Measurements from ENCODE around the gene MCCC2. TPM values are rescaled to one million over a fixed set of nuclear protein-coding genes. Genes with fewer than 3 reads are reported as not detected.

The MCCC2 gene
- total RNA-seq, 1 experiment from 2014 or later: 113 TPM

- Histone ChIP-seq H3K9me3 (no peaks in the 10 kb centered on the region), H3K36me3 (ENCODE audit: control insufficient read depth, insufficient read depth, low read length) (no peaks in the 10 kb centered on the region), H3K4me1 (peaks cover 8% of the 10 kb centered on the region), H3K27me3 (replicated peaks; ENCODE audit: control insufficient read depth, insufficient read depth, low read length) (no peaks in the 10 kb centered on the region), H3K4me3 (ENCODE audit: low read depth, low read length) (peak overlapping the region; percentile 87)
- ChIA-PET CTCF (interaction anchor here (0.8 to 2.3 kb wide), 4 partner anchors 13 to 170 kb away, joined by 3 to 15 read pairs (median 3); no protein-coding TSS in a partner anchor), POLR2A (interaction anchor here (0.6 to 1.5 kb wide), 6 partner anchors 9 to 133 kb away, joined by 3 to 9 read pairs (median 4); no protein-coding TSS in a partner anchor)
- intact Hi-C loops (cut with micrococcal nuclease; ENCODE audit: unreplicated experiment): loop anchor here (1.0 to 5.0 kb wide), 2 partner anchors 13 to 169 kb away; no protein-coding TSS in a partner anchor
- peak overlapping the region; percentile 97 for H3K4me3 Mint-ChIP-seq (ENCODE audit: unreplicated experiment)
- H3K36me3 Mint-ChIP-seq (ENCODE audit: insufficient read depth, unreplicated experiment): peaks cover 24% of the 10 kb centered on the region
- H3K27ac Mint-ChIP-seq (ENCODE audit: unreplicated experiment): peak overlapping the region; percentile 99
- BruUV-seq (replicated peaks): no TSS peak
- peaks cover 21% of the 10 kb centered on the region for H3K4me1 Mint-ChIP-seq (ENCODE audit: low read depth, unreplicated experiment)
- TF ChIP-seq CTCF (IDR thresholded peaks at IDR 0.05; ENCODE audit: insufficient read depth in 1 of 2, low read depth in 1 of 2, low read length in 1 of 2, severe bottlenecking in 1 of 2, unreplicated experiment in 1 of 2): peak in 1 of 2 experiments; percentile 1
- no peaks in the 10 kb centered on the region for H3K27me3 Mint-ChIP-seq (ENCODE audit: insufficient read depth, unreplicated experiment)
- DNase-seq: no peak
- no peaks in the 10 kb centered on the region for H3K9me3 Mint-ChIP-seq (ENCODE audit: unreplicated experiment)
These were observed 809 bp downstream of the MCCC2 start for GRCh38 chr5:71587766-71588532.

GRCh38 chr5:71588533-71588885 lies 1.4 kb downstream of the MCCC2 start:
- no peaks in the 10 kb centered on the region for H3K9me3 ChIP-seq

GRCh38 chr5:71589903-71590302 lies 2.8 kb downstream of the MCCC2 start:
- ChIA-PET CTCF (interaction anchor here (0.8 kb wide), 1 partner anchor 11 kb away, joined by 3 read pairs; no protein-coding TSS in a partner anchor), POLR2A (no interaction called here)
- TF ChIP-seq CTCF (IDR thresholded peaks at IDR 0.05; ENCODE audit: insufficient read depth in 1 of 2, low read depth in 1 of 2, low read length in 1 of 2, severe bottlenecking in 1 of 2, unreplicated experiment in 1 of 2): no peak
- Mint-ChIP-seq H3K4me1 (ENCODE audit: low read depth, unreplicated experiment) (peaks cover 21% of the 10 kb centered on the region), H3K9me3 (ENCODE audit: unreplicated experiment) (no peaks in the 10 kb centered on the region), H3K27me3 (ENCODE audit: insufficient read depth, unreplicated experiment) (no peaks in the 10 kb centered on the region), H3K27ac (ENCODE audit: unreplicated experiment) (no peak overlapping the region), H3K4me3 (ENCODE audit: unreplicated experiment) (no peak overlapping the region), H3K36me3 (ENCODE audit: insufficient read depth, unreplicated experiment) (peaks cover 32% of the 10 kb centered on the region)
- no peak for DNase-seq
- intact Hi-C loops (cut with micrococcal nuclease; ENCODE audit: unreplicated experiment): loop anchor here (5.0 kb wide), 1 partner anchor 167 kb away; no protein-coding TSS in a partner anchor
- Histone ChIP-seq H3K4me1 (peaks cover 8% of the 10 kb centered on the region), H3K4me3 (ENCODE audit: low read depth, low read length) (no peak overlapping the region), H3K36me3 (ENCODE audit: control insufficient read depth, insufficient read depth, low read length) (no peaks in the 10 kb centered on the region), H3K27me3 (replicated peaks; ENCODE audit: control insufficient read depth, insufficient read depth, low read length) (no peaks in the 10 kb centered on the region), H3K9me3 (no peaks in the 10 kb centered on the region)
- BruUV-seq (replicated peaks): no TSS peak

More at GRCh38 chr5:71588533-71588885, 1.4 kb downstream of the MCCC2 start:
- Mint-ChIP-seq H3K4me3 (ENCODE audit: unreplicated experiment) (peak overlapping the region; percentile 97), H3K36me3 (ENCODE audit: insufficient read depth, unreplicated experiment) (peaks cover 24% of the 10 kb centered on the region), H3K4me1 (ENCODE audit: low read depth, unreplicated experiment) (peaks cover 21% of the 10 kb centered on the region), H3K27me3 (ENCODE audit: insufficient read depth, unreplicated experiment) (no peaks in the 10 kb centered on the region), H3K27ac (ENCODE audit: unreplicated experiment) (peak overlapping the region; percentile 4), H3K9me3 (ENCODE audit: unreplicated experiment) (no peaks in the 10 kb centered on the region)
- Histone ChIP-seq H3K27me3 (replicated peaks; ENCODE audit: control insufficient read depth, insufficient read depth, low read length) (no peaks in the 10 kb centered on the region), H3K4me3 (ENCODE audit: low read depth, low read length) (peak overlapping the region; percentile 87), H3K4me1 (peaks cover 8% of the 10 kb centered on the region), H3K36me3 (ENCODE audit: control insufficient read depth, insufficient read depth, low read length) (no peaks in the 10 kb centered on the region)
- DNase-seq: no peak
- BruUV-seq (replicated peaks): no TSS peak
- intact Hi-C loops (cut with micrococcal nuclease; ENCODE audit: unreplicated experiment): loop anchor here (5.0 kb wide), 1 partner anchor 169 kb away; no protein-coding TSS in a partner anchor
- CTCF ChIA-PET: no interaction called here
- POLR2A ChIA-PET: no interaction called here
- TF ChIP-seq CTCF (IDR thresholded peaks at IDR 0.05; ENCODE audit: insufficient read depth in 1 of 2, low read depth in 1 of 2, low read length in 1 of 2, severe bottlenecking in 1 of 2, unreplicated experiment in 1 of 2): no peak
